Esophagus squamous epithelium (tissue), 5 donors: ENCODE measurements around the gene GNG2. TPM values are rescaled to one million over a fixed set of nuclear protein-coding genes. Genes with fewer than 3 reads are reported as not detected.

ENCODE experiments used
- DNase-seq: peaks from one replicate; lab custom pipeline; 2025; lab: John Stamatoyannopoulos, UW
- H3K27ac ChIP-seq, 4 donors: fragments of 200-600 bp; sonication (generic); one replicate each; pipeline ENCODE4 v1.5.1; 2016 to 2019; ENCODE audit warnings: mild to moderate bottlenecking in 1 of 4
- H3K27me3 ChIP-seq, 4 donors: fragments of 200-600 bp; sonication (generic); 1 replicate in 3 of 4; 2 replicates in 1 of 4; pipeline versions ENCODE4 v1.5.1 to v1.6.0; 2017 to 2021; ENCODE audit warnings: antibody characterized with exemption in 1 of 4
- H3K36me3 ChIP-seq, 3 donors: fragments of 200-600 bp; sonication (generic); one replicate each; pipeline ENCODE4 v1.5.1; 2016 to 2019
- H3K4me1 ChIP-seq, 3 donors: fragments of 200-600 bp; sonication (generic); one replicate each; pipeline ENCODE4 v1.5.1; 2017 to 2019
- H3K4me3 ChIP-seq, 4 donors: fragments of 200-600 bp; sonication (generic); 1 replicate in 3 of 4; 2 replicates in 1 of 4; pipeline ENCODE4 v1.5.1; 2016 to 2019; ENCODE audit warnings: mild to moderate bottlenecking in 2 of 4, moderate library complexity in 1 of 4
- H3K9me3 ChIP-seq, 3 donors: fragments of 200-600 bp; sonication (generic); one replicate each; pipeline ENCODE4 v1.5.1; 2016 to 2019
- CTCF ChIP-seq, 6 experiments: fragments of 450-650 bp in 4 of 6; fragments of 200-600 bp in 2 of 6; sonication (generic) in 2 of 6; IDR thresholded peaks; one replicate each; pipeline ENCODE4 v1.5.1; 2016 to 2019; ENCODE audit warnings: antibody characterized with exemption in 6 of 6, mild to moderate bottlenecking in 4 of 6, moderate library complexity in 4 of 6
- POLR2A ChIP-seq, 4 donors: fragments of 450-650 bp; IDR thresholded peaks; one replicate each; pipeline ENCODE4 v1.6.1; 2017; ENCODE audit warnings: antibody characterized with exemption in 4 of 4, mild to moderate bottlenecking in 4 of 4, moderate library complexity in 3 of 4
- WGBS, 2 donors: methylation state at CpG; one replicate each; pipeline ENCODE4 v1.1.5; 2018; 5-methylcytosine and 5-hydroxymethylcytosine counted together
- intact Hi-C: fragments of 100-400 bp; cut with DNase I; formaldehyde crosslinking; loops from one replicate; pipeline ENCODE4 v1.15.0; 2022
- total RNA-seq, 4 donors: library from RNA; depleted of rRNA; stranded (reverse); fragments of >200 nt; gene quantifications; one replicate each; pipeline ENCODE4 v1.1.0, GENCODE V29; 2016
- donor health status: DM: yes; HTN: yes; CAD: no.

Gene GNG2
- total RNA-seq, 4 donors from 2014 or later, result 1.5 to 8.8 (median 3.7) TPM

GRCh38 chr14:51993285-51993920 is 133.0 kb downstream of the GNG2 start:
- Histone ChIP-seq H3K9me3 (no peaks in the 10 kb centered on the region), H3K27ac (no peak overlapping the region), H3K27me3 (no peaks in the 10 kb centered on the region), H3K4me1 (peaks cover 5 to 42% (median 10%) of the 10 kb centered on the region in 3 donors), H3K4me3 (no peak overlapping the region), H3K36me3 (peaks cover 0 to 68% (median 0%) of the 10 kb centered on the region in 3 donors)
- no peak for DNase-seq
- no peak for TF ChIP-seq POLR2A (IDR thresholded peaks at IDR 0.05)
- TF ChIP-seq CTCF (IDR thresholded peaks at IDR 0.05), result no peak
- WGBS, 2 donors, result 58 to 69% methylated on average over 3 of the region's 3 CpGs
- intact Hi-C loops, result no loop called here

DNA sequence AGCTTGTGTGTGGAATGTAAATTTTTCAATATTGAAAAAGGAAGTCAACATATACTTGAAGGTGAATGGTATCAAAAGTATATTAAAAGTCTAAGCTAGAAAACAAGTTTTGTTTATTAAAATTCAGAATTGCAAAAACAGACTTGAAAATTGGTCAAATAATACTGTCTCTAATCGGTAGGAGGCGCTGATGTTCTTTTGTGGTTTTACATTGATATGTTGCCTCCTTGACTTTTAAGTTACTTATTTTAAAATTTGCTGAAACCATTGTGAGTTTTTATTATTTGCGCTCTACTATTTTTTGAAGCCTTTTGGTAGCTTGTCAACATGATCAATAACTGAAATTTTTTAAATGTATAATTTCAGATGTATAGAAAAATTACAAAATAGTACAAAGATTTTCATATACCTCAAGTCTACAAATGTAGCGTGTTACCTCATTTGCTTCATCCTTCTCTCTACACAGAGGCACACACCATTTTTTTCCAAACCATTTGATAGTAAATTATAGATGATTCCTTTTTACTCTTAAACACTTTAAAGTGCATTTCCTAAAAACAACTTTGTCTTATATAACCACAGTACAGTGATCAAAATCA is 135.8 kb downstream of the GNG2 start:
- Histone ChIP-seq H3K4me1 (peaks cover 0 to 21% (median 2%) of the 10 kb centered on the region in 3 donors), H3K36me3 (peaks cover 0 to 93% (median 0%) of the 10 kb centered on the region in 3 donors), H3K27me3 (no peaks in the 10 kb centered on the region), H3K9me3 (no peaks in the 10 kb centered on the region), H3K27ac (no peak overlapping the region), H3K4me3 (no peak overlapping the region)
- TF ChIP-seq POLR2A (IDR thresholded peaks at IDR 0.05), result no peak
- TF ChIP-seq CTCF (IDR thresholded peaks at IDR 0.05), result peak in 5 of 6 experiments; percentile 30 to 64 (median 55)
- intact Hi-C loops, result loop anchor here (5.0 kb wide), 1 partner anchor 136 kb away; no protein-coding TSS in a partner anchor
- WGBS, 2 donors, result 33 to 57% methylated on average over 4 of the region's 4 CpGs
- no peak for DNase-seq

DNA sequence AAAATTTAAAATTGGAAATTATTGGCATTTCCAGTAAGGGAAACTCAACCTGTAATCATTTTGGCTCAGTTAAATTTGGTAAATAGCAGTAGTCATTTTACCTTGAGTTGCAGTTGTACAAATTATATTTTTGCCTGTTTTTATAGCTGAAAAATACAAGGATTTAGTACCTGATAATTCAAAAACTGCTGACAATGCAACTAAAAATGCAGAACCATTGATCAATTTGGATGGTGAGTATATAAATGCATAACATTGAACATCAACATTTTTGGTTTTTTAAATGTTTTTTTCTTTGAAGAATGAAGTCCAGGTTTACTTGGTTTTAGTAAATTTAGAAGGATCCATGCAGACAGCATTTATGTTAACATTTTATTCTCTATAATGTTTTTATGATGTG is 137.9 kb downstream of the GNG2 start:
- TF ChIP-seq CTCF (IDR thresholded peaks at IDR 0.05) (no peak), POLR2A (IDR thresholded peaks at IDR 0.05) (no peak)
- no peak for DNase-seq
- Histone ChIP-seq H3K27me3 (no peaks in the 10 kb centered on the region), H3K4me1 (peaks cover 0 to 14% (median 5%) of the 10 kb centered on the region in 3 donors), H3K36me3 (peaks cover 0 to 93% (median 6%) of the 10 kb centered on the region in 3 donors), H3K4me3 (no peak overlapping the region), H3K9me3 (no peaks in the 10 kb centered on the region), H3K27ac (no peak overlapping the region)
- intact Hi-C loops, result loop anchor here (5.0 kb wide), 1 partner anchor 134 kb away; no protein-coding TSS in a partner anchor

- Histone ChIP-seq H3K4me1 (peaks cover 0 to 15% (median 3%) of the 10 kb centered on the region in 3 donors), H3K4me3 (no peak overlapping the region), H3K27ac (no peak overlapping the region), H3K27me3 (no peaks in the 10 kb centered on the region), H3K36me3 (peaks cover 0 to 93% (median 6%) of the 10 kb centered on the region in 3 donors), H3K9me3 (no peaks in the 10 kb centered on the region)
- TF ChIP-seq POLR2A (IDR thresholded peaks at IDR 0.05), result no peak
- no peak for TF ChIP-seq CTCF (IDR thresholded peaks at IDR 0.05)
- 67 to 83% methylated on average over 2 of the region's 2 CpGs for WGBS, 2 donors
- no peak for DNase-seq
- intact Hi-C loops, result loop anchor here (5.0 kb wide), 1 partner anchor 133 kb away; no protein-coding TSS in a partner anchor
These were observed 138.7 kb downstream of the GNG2 start for GRCh38 chr14:51999084-51999483.

DNA sequence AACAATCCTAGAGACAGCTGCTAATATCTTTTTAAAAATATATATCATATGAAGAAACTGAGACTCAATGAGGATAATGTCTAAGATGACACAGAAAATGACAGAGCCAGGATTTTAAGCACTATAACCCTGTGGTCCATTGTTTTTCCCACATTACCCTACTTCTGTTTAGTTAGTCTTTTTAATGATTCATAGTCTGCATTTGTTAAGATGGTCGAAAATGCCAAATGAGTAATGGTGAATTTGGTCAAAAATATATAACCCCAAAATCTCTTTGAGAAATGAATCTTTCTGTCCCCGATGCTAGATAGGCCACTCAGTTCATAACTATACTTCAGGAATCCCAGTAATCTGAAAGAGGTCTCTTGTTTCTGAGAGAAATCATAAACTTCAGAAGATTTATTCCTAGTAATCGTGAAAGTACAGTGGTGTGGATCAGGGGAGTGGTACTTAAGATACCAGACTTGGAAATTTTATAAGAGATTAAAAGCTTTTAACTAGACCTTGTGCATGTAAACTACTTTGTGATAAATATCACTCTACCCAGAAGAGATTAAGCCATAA is 139.7 kb downstream of the GNG2 start:
- TF ChIP-seq CTCF (IDR thresholded peaks at IDR 0.05) (no peak), POLR2A (IDR thresholded peaks at IDR 0.05) (no peak)
- 56 to 73% methylated on average over 3 of the region's 3 CpGs for whole genome bisulfite sequencing, 2 donors
- Histone ChIP-seq H3K27ac (no peak overlapping the region), H3K4me3 (no peak overlapping the region), H3K9me3 (no peaks in the 10 kb centered on the region), H3K36me3 (peaks cover 0 to 93% (median 6%) of the 10 kb centered on the region in 3 donors), H3K4me1 (peaks cover 0 to 15% (median 3%) of the 10 kb centered on the region in 3 donors), H3K27me3 (no peaks in the 10 kb centered on the region)
- intact Hi-C loops, result no loop called here
- DNase-seq, result no peak
